Activated T-helper 1 cell treated with anti-CD3 and anti-CD28 coated beads, Interleukin-12 subunit alpha, Interleukin-12 subunit beta, Interleukin-2, Interleukin-4 antibody, amounts not matched to agents 30 ng/mL and 10 ng/mL and 1 ng/mL, durations not matched to agents 14 hours and 24 hours and 36 hours (primary cell): ENCODE data around the gene SHB. TPM values are rescaled to one million over a fixed set of nuclear protein-coding genes. Genes with fewer than 3 reads are reported as not detected.

ENCODE experiments used
- DNase-seq: peaks from one replicate; pipeline ENCODE4 v3.0.0; 2021; ENCODE audit warnings: low spot score
- H3K27ac Mint-ChIP-seq: one replicate; pipeline ENCODE4 v1.8.0; 2021; ENCODE audit warnings: mild to moderate bottlenecking, mixed read lengths
- H3K27me3 Mint-ChIP-seq: one replicate; pipeline ENCODE4 v1.8.0; 2022; ENCODE audit warnings: mild to moderate bottlenecking, moderate library complexity, mixed read lengths; ENCODE audit not compliant: insufficient read depth
- H3K36me3 Mint-ChIP-seq: one replicate; pipeline ENCODE4 v1.8.0; 2021; ENCODE audit warnings: low read depth, mixed read lengths
- H3K4me1 Mint-ChIP-seq: one replicate; pipeline ENCODE4 v1.8.0; 2021; ENCODE audit warnings: low read depth, mixed read lengths
- H3K4me3 Mint-ChIP-seq: one replicate; pipeline ENCODE4 v1.8.0; 2021; ENCODE audit warnings: mild to moderate bottlenecking, moderate library complexity, mixed read lengths
- H3K9me3 Mint-ChIP-seq: one replicate; pipeline ENCODE4 v1.8.0; 2021; ENCODE audit warnings: mixed read lengths
- intact Hi-C: fragments of 100-400 bp; cut with micrococcal nuclease; formaldehyde crosslinking; loops from one replicate; pipeline ENCODE4 v1.15.1; 2024
- total RNA-seq: library from RNA; stranded (reverse); gene quantifications from 2 replicates; pipeline ENCODE4 v1.2.3, GENCODE V29; 2022

The SHB gene
- total RNA-seq, 1 donor from 2014 or later, result 1.7 TPM

DNA sequence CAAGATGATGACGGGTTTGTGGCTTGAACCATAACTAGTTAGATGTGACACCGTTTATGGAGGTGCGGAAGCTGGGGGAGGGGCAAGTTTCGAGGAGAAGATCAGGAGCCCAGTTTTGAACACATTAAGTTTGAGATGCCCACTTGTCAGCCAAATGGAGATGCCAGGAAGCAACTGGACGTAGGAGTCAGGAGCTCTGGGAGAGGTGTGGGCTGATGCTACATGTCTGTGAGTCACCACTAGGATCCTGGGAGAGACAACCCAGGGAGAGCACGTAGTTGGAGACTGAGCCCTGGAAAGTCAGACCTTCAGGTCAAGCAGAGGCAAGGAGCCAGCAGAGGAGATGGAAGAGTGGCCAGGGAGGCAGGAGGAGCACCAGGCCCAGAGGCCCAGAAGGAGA, 116.3 kb downstream of the SHB start:
- H3K4me3 Mint-ChIP-seq, result no peak overlapping the region
- DNase-seq, result no peak
- H3K36me3 Mint-ChIP-seq, result peaks cover 3% of the 10 kb centered on the region
- H3K4me1 Mint-ChIP-seq, result peaks cover 38% of the 10 kb centered on the region
- no peaks in the 10 kb centered on the region for H3K27me3 Mint-ChIP-seq
- H3K27ac Mint-ChIP-seq, result peak overlapping the region; percentile 81
- no peaks in the 10 kb centered on the region for H3K9me3 Mint-ChIP-seq
- intact Hi-C loops, result loop anchor here (5.0 kb wide), 2 partner anchors 40 to 115 kb away; partner anchors contain the start of gene SHB

DNA sequence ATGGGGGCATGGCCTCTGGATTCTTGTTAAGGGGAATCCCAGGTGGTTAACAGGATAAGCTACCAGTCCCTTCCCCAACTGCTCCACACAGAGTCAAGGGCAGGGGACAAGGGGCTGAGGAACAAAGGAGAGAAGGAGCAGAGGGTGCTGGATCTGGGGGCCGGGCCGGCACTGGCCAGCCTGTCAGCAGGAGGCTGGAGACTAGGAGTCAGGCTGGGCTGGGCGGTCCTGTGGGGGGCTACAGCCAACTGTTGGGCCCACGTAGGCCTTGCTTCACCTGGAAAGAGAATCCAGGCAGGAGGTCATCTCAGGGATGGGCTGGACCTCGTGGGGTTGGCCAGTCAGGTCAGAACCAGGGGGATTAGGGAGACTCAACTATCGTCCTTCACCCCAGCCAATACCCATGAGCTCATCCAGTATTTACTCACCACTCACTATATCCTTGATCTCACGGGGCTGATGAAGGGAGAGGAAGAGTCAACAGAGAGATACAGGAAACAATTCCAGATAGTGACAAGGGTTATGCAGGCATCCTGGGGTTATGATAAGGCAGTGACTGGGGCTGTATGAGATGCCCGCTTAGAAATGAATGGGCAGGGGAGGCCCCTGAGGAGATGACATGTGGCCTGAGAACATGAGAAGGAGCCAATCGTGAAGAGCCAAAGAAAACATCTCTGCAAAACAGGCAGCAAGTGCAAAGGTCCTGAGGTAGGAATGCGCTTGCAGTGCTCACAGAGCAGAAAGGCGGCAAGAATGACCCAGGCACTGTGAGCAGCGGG, 117.2 kb downstream of the SHB start:
- intact Hi-C loops, result loop anchor here (5.0 kb wide), 2 partner anchors 40 to 115 kb away; partner anchors contain the start of gene SHB
- DNase-seq, result no peak
- peaks cover 3% of the 10 kb centered on the region for H3K36me3 Mint-ChIP-seq
- no peak overlapping the region for H3K4me3 Mint-ChIP-seq
- no peaks in the 10 kb centered on the region for H3K9me3 Mint-ChIP-seq
- H3K27me3 Mint-ChIP-seq, result no peaks in the 10 kb centered on the region
- H3K4me1 Mint-ChIP-seq, result peaks cover 38% of the 10 kb centered on the region
- peak overlapping the region; percentile 45 for H3K27ac Mint-ChIP-seq

DNA sequence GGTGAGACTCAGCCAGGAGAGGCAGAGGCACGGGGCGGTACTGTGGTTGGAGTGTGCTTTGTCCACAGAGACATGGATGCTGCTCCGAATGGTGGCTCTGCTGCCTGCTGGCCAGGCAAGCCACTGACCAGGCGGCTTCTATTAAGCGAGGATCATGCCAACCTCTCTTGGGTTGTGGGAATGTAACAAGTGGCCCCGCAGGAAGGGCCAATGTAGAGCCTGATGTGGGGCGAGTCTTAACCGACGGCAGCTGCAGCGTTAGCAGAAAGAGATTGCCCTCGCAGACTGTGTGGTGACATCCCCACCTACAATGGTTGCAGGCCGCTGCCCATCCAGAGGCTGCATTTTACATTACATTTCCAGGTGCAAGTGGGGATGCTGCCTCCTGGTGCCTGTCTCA, 118.5 kb downstream of the SHB start:
- peaks cover 38% of the 10 kb centered on the region for H3K4me1 Mint-ChIP-seq
- H3K36me3 Mint-ChIP-seq, result peaks cover 3% of the 10 kb centered on the region
- no peak overlapping the region for H3K4me3 Mint-ChIP-seq
- no peaks in the 10 kb centered on the region for H3K27me3 Mint-ChIP-seq
- intact Hi-C loops, result loop anchor here (5.0 kb wide), 2 partner anchors 38 to 117 kb away; partner anchors contain the start of gene SHB
- H3K27ac Mint-ChIP-seq, result no peak overlapping the region
- H3K9me3 Mint-ChIP-seq, result no peaks in the 10 kb centered on the region
- DNase-seq, result no peak

DNA sequence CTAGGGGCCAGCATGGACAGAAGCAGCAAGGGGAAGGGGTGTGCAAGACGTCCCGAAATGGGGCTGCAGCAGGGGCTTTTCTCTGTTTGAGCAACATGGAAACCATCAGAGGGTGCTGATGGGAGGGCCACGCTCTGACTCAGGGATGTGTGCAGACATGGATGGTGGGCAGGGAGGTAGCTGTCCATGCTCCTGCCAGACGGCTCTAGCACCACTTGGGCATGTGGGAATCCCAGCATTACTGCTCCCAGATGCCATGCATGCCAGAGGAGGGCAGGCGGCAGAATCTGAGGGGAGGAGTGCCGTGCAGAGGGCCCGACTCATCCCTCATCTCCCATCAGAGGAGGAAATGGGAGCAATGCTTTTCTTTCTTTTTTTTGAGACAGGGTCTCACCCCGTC, 119.5 kb downstream of the SHB start:
- Mint-ChIP-seq H3K27ac (no peak overlapping the region), H3K9me3 (no peaks in the 10 kb centered on the region), H3K36me3 (peaks cover 2% of the 10 kb centered on the region), H3K4me3 (no peak overlapping the region), H3K4me1 (peaks cover 32% of the 10 kb centered on the region), H3K27me3 (no peaks in the 10 kb centered on the region)
- DNase-seq, result no peak
- intact Hi-C loops, result no loop called here

DNA sequence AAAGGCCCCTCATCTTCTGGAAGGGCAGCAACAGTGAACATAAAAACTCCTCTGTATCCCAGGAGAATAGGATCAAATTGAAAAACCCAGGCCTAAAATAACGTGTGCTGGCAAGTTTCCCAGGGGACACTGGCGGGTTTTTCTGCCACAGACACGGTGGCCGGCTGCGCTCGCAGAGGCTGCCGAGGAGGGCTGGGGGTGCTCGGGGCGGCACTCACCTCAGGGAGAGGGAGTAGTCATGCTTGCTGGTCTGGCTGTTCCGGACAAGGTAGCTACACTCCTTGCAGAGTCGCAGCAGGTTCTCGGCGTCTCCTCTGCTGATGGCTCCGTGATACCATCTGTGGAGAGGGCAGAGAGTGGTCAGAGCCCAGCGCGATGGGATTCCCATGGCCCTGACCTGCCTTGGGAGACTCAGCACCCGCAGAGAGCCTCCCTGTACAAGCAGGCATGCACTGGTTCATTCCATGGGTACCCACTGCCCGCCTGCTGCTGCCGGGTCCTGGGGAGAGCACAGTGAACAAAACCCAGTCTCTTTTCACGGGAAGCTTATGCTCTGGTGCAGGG, 120.5 kb downstream of the SHB start:
- Mint-ChIP-seq H3K27me3 (no peaks in the 10 kb centered on the region), H3K27ac (no peak overlapping the region), H3K36me3 (peaks cover 2% of the 10 kb centered on the region), H3K4me1 (peaks cover 21% of the 10 kb centered on the region), H3K4me3 (no peak overlapping the region), H3K9me3 (no peaks in the 10 kb centered on the region)
- no peak for DNase-seq
- intact Hi-C loops, result no loop called here

DNA sequence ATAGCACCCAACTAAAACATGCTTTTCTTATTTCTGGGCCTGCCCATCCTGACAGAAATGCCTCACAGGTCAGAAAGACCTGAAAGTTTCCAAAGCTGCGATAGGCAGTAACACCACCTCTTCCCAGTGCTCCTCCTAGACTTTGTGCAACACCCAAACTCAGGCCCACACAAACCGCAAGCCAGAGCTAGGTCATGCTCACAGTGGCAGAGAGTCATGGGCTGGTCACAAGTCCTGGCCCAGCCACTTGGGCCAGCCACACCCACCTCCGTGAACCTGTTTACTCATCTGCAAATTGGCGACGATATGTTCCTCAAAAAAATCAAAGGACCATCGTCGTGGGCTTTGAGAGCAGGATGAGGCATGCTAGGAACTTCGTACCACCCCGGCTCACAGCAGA, 121.0 kb downstream of the SHB start:
- Mint-ChIP-seq H3K4me1 (peaks cover 16% of the 10 kb centered on the region), H3K27ac (no peak overlapping the region), H3K27me3 (no peaks in the 10 kb centered on the region), H3K4me3 (no peak overlapping the region), H3K36me3 (peaks cover 2% of the 10 kb centered on the region), H3K9me3 (no peaks in the 10 kb centered on the region)
- intact Hi-C loops, result no loop called here
- no peak for DNase-seq

DNA sequence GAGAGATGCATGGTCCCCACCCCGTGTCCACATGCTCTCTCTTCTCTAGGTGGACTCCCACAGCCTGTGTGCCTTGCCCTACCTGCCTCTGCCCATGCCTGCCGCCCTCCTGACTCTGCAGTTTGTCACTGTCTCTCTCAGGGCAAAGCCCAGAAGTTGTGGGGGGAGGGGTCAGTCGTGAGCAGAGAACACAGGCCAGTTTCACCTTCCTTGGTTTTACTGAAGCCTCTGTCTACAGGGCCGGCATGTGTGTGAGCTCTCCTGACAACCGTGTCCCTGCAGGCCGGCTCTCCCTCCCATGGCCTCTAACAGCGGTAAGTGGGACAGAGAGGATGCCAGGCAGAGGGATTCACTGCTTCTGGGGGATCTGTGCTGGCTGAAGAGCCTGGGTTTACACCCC, 121.6 kb downstream of the SHB start:
- H3K27ac Mint-ChIP-seq, result no peak overlapping the region
- peaks cover 11% of the 10 kb centered on the region for H3K4me1 Mint-ChIP-seq
- H3K4me3 Mint-ChIP-seq, result no peak overlapping the region

DNA sequence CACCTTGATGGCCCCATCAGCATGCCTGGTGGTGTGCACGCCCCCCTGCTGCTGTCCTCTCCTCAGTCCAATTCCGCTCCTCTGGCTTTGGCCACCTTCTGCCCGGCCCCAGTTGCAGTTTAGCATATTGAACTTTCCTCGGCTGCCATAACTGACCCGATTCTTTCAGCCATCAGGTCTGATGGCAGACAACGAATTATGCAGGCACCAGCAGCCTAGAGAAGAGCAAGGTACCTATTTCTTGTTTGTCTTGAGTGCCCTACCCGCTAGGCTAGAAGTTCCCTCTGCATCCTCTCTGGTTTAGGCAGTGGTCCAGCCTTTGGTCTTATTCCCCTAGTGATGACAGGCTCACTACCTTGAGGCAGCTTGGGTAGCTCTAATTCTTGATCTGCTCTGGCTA, 122.1 kb downstream of the SHB start:
- Mint-ChIP-seq H3K4me1 (peaks cover 6% of the 10 kb centered on the region), H3K27me3 (no peaks in the 10 kb centered on the region), H3K4me3 (no peak overlapping the region), H3K9me3 (no peaks in the 10 kb centered on the region), H3K36me3 (peaks cover 1% of the 10 kb centered on the region), H3K27ac (no peak overlapping the region)
- DNase-seq, result no peak
- intact Hi-C loops, result no loop called here

More for the DNA sequence above, 121.6 kb downstream of the SHB start:
- H3K9me3 Mint-ChIP-seq, result no peaks in the 10 kb centered on the region
- peaks cover 2% of the 10 kb centered on the region for H3K36me3 Mint-ChIP-seq
- no peak for DNase-seq
- no peaks in the 10 kb centered on the region for H3K27me3 Mint-ChIP-seq
- intact Hi-C loops, result no loop called here

DNA sequence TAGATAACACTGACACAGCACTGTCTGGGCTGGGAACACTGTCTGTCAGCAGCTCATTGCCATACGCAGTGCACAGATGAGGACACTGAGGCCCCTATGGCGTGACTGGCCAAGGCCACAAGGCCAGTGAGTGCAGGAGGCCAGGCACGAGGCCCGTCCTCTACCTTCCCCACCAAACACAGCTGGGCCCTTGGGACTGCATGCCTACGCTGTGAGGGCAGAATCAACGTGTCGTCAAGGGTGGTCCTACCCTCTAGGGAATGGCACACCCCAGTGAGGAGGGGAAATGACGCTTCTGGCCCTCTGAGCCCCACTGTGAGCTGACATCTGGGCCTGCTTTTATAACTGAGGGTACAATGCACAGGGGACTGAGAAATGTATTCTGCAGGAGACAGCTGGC, 123.0 kb downstream of the SHB start:
- H3K36me3 Mint-ChIP-seq, result no peaks in the 10 kb centered on the region
- no peaks in the 10 kb centered on the region for H3K4me1 Mint-ChIP-seq
- intact Hi-C loops, result no loop called here
- no peaks in the 10 kb centered on the region for H3K9me3 Mint-ChIP-seq
- no peak overlapping the region for H3K4me3 Mint-ChIP-seq
- no peaks in the 10 kb centered on the region for H3K27me3 Mint-ChIP-seq
- no peak overlapping the region for H3K27ac Mint-ChIP-seq
- no peak for DNase-seq

DNA sequence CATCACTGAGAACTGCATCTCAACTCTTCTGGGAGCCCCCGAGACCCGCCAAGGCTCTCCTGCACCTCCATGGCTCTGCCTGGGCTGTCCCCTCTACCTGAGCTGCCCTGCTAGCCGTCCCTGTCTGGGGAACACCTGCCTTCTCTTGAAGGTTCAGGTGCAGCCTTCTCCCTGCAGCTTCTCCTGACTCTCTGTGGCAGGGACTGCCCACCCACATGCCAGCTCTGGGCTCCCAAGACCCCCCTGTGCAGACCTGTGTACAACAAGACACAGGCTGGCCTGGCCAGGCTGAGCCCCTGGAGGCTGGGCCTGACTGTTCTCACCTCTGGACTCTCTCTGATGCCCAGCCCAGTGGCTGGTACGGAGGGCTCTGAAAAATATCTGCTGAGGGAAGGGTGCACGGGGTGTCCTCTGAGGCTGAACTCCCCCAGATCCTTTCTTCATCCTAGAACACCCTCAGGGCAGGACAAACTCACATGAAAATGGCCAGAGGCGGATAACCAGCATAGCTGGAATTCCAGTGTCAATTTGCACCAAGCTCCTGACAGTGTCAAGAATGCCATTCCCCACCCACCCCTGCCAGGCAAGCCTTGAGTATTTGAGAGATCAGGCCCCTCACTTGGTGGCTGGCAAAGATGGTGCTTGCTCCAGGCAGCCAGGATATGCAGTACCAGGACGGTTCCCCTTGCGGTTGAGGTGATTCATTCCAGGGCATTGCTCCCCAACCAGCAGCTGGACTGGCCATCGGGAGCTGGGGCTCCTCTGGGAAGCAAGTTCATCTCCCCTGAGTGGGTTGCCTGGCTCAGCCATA, 124.2 kb downstream of the SHB start:
- Mint-ChIP-seq H3K27ac (no peak overlapping the region), H3K4me3 (no peak overlapping the region), H3K4me1 (no peaks in the 10 kb centered on the region), H3K36me3 (no peaks in the 10 kb centered on the region), H3K9me3 (no peaks in the 10 kb centered on the region), H3K27me3 (no peaks in the 10 kb centered on the region)
- no peak for DNase-seq
- intact Hi-C loops, result no loop called here

DNA sequence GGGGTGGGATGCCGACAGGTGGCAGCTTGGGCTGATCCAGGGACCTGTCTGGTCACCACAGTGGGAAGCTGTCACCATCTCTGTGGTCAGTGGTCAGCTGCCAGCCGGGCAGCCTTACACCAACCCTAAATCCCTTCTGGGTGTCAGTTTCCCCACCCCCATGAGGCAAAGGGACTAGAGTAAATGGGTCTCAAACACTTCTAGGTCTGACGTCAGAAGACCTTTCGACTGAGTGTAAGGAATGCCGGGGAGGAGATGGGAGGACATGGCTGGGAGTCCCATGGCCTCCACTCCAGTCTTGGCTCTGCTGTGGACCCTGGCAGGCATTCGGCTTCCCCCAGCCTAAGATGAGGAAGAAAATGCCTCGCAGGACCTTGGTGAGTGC, 124.8 kb downstream of the SHB start:
- H3K4me1 Mint-ChIP-seq, result no peaks in the 10 kb centered on the region
- H3K27ac Mint-ChIP-seq, result no peak overlapping the region
- H3K9me3 Mint-ChIP-seq, result no peaks in the 10 kb centered on the region
- H3K36me3 Mint-ChIP-seq, result no peaks in the 10 kb centered on the region
- no peaks in the 10 kb centered on the region for H3K27me3 Mint-ChIP-seq
- no peak overlapping the region for H3K4me3 Mint-ChIP-seq
- no peak for DNase-seq
- intact Hi-C loops, result no loop called here

DNA sequence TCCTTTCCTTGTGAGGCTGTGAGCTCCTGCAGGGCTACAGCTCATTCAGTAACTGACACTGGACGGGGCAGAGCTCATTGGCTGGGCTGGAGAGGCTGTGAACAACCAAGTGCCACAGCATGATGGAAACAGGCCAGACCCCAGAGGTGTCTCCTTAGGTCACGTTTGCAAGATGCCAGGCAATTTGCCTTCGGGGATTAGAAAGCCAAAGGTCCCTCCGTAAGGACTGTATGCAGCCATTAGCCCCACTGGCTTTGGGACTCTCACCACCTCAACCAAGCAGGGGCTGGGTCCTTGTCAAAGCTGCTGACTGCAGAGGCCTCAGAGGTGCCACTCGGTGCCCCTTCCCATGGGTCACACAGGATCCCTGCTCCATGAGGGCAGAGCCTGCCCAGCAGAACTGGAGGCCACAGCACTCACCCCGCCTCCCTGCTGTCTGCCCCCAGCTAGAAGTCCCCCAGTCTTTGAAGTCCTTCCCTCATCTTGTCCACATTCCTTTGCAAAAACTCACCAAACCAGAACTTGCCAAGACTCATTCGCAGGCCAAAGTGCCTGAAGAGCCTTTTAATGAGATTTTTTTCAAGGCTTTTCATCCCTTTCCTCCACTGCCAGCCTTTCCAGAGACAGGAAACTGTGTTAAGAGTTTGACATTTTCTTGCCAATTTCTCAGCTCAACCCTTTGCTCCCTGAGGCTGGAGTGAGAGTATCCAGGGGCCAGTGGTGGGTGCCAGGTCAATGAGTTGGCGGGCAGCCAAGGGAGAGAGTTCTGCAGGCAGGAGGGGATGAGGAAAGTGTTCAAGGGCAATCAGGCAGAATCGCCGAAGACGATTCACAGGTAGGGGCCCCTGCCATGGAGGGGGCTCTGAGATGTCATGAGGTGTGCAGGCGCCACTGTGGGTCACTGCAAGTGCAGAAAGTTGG, 125.4 kb downstream of the SHB start:
- Mint-ChIP-seq H3K4me3 (no peak overlapping the region), H3K36me3 (no peaks in the 10 kb centered on the region), H3K27me3 (no peaks in the 10 kb centered on the region), H3K9me3 (no peaks in the 10 kb centered on the region), H3K4me1 (no peaks in the 10 kb centered on the region), H3K27ac (no peak overlapping the region)
- intact Hi-C loops, result no loop called here
- DNase-seq, result no peak
